ENCODE measurements around the gene ANO1.

ANO1 gene

DNA sequence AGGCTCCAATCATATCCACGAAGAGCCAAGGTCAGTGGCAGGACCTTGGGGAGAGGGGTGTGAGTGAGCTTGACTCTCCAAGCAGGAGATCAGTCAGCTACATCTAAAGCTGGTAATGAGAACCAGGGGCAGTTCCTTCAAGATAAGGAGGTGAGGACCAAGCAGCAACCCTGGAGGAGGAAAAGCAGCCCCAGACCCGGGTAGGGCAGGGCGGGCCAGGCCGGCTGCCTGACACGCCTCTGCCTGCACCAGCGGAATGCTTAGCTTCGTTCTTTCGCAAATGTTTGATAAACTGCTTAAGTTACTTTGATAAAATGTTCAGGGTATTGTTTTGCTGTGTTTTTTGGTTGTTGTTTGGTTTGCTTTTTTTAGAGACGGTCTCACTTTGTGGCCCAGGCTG is 106.3 kb downstream of the ANO1 start:
- no peak for TF ChIP-seq ESRRG (CRISPR knock-in tag; IDR thresholded peaks at IDR 0.05)
- no peak for TF ChIP-seq BACH2 (CRISPR knock-in tag; IDR thresholded peaks at IDR 0.05; ENCODE audit: borderline replicate concordance)
- no peak for TF ChIP-seq TOX (CRISPR knock-in tag; IDR thresholded peaks at IDR 0.05; ENCODE audit: borderline replicate concordance)
- TF ChIP-seq CSRNP3 (CRISPR knock-in tag; IDR thresholded peaks at IDR 0.05) = no peak
- no peak for TF ChIP-seq ZC3H10 (CRISPR knock-in tag; IDR thresholded peaks at IDR 0.05)
- TF ChIP-seq, protein P1, sequence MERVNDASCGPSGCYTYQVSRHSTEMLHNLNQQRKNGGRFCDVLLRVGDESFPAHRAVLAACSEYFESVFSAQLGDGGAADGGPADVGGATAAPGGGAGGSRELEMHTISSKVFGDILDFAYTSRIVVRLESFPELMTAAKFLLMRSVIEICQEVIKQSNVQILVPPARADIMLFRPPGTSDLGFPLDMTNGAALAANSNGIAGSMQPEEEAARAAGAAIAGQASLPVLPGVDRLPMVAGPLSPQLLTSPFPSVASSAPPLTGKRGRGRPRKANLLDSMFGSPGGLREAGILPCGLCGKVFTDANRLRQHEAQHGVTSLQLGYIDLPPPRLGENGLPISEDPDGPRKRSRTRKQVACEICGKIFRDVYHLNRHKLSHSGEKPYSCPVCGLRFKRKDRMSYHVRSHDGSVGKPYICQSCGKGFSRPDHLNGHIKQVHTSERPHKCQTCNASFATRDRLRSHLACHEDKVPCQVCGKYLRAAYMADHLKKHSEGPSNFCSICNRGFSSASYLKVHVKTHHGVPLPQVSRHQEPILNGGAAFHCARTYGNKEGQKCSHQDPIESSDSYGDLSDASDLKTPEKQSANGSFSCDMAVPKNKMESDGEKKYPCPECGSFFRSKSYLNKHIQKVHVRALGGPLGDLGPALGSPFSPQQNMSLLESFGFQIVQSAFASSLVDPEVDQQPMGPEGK (CRISPR knock-in tag; IDR thresholded peaks at IDR 0.05; ENCODE audit: borderline replicate concordance) = no peak
- TF ChIP-seq, protein P2, sequence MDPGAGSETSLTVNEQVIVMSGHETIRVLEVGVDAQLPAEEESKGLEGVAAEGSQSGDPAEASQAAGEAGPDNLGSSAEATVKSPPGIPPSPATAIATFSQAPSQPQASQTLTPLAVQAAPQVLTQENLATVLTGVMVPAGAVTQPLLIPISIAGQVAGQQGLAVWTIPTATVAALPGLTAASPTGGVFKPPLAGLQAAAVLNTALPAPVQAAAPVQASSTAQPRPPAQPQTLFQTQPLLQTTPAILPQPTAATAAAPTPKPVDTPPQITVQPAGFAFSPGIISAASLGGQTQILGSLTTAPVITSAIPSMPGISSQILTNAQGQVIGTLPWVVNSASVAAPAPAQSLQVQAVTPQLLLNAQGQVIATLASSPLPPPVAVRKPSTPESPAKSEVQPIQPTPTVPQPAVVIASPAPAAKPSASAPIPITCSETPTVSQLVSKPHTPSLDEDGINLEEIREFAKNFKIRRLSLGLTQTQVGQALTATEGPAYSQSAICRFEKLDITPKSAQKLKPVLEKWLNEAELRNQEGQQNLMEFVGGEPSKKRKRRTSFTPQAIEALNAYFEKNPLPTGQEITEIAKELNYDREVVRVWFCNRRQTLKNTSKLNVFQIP (CRISPR knock-in tag; IDR thresholded peaks at IDR 0.05; ENCODE audit: borderline replicate concordance, low read depth) = no peak
- TF ChIP-seq PPARA (CRISPR knock-in tag; IDR thresholded peaks at IDR 0.05; ENCODE audit: borderline replicate concordance) = no peak
- no peak for TF ChIP-seq ARNTL (CRISPR knock-in tag; IDR thresholded peaks at IDR 0.05; ENCODE audit: borderline replicate concordance, low read depth)
- ATAC-seq = no peak

GRCh38 chr11:70185348-70186055 is 107.4 kb downstream of the ANO1 start:
- no peak for ATAC-seq

GRCh38 chr11:70186420-70186819 is 108.3 kb downstream of the ANO1 start:
- ATAC-seq = no peak

More at GRCh38 chr11:70185348-70186055, 107.4 kb downstream of the ANO1 start:
- no peak for TF ChIP-seq TOX (CRISPR knock-in tag; IDR thresholded peaks at IDR 0.05; ENCODE audit: borderline replicate concordance)
- no peak for TF ChIP-seq RARB (CRISPR knock-in tag; IDR thresholded peaks at IDR 0.05)
- TF ChIP-seq, protein P3, sequence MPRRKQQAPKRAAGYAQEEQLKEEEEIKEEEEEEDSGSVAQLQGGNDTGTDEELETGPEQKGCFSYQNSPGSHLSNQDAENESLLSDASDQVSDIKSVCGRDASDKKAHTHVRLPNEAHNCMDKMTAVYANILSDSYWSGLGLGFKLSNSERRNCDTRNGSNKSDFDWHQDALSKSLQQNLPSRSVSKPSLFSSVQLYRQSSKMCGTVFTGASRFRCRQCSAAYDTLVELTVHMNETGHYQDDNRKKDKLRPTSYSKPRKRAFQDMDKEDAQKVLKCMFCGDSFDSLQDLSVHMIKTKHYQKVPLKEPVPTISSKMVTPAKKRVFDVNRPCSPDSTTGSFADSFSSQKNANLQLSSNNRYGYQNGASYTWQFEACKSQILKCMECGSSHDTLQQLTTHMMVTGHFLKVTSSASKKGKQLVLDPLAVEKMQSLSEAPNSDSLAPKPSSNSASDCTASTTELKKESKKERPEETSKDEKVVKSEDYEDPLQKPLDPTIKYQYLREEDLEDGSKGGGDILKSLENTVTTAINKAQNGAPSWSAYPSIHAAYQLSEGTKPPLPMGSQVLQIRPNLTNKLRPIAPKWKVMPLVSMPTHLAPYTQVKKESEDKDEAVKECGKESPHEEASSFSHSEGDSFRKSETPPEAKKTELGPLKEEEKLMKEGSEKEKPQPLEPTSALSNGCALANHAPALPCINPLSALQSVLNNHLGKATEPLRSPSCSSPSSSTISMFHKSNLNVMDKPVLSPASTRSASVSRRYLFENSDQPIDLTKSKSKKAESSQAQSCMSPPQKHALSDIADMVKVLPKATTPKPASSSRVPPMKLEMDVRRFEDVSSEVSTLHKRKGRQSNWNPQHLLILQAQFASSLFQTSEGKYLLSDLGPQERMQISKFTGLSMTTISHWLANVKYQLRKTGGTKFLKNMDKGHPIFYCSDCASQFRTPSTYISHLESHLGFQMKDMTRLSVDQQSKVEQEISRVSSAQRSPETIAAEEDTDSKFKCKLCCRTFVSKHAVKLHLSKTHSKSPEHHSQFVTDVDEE (CRISPR knock-in tag; IDR thresholded peaks at IDR 0.05) = no peak
- TF ChIP-seq OSR1 (CRISPR knock-in tag; IDR thresholded peaks at IDR 0.05) = no peak
- no peak for TF ChIP-seq ARNTL (CRISPR knock-in tag; IDR thresholded peaks at IDR 0.05; ENCODE audit: borderline replicate concordance, low read depth)
- no peak for TF ChIP-seq ISL1 (CRISPR knock-in tag; IDR thresholded peaks at IDR 0.05)
- TF ChIP-seq ZC3H10 (CRISPR knock-in tag; IDR thresholded peaks at IDR 0.05) = no peak
- no peak for TF ChIP-seq SNAI2 (CRISPR knock-in tag; IDR thresholded peaks at IDR 0.05)
- no peak for TF ChIP-seq PPARA (CRISPR knock-in tag; IDR thresholded peaks at IDR 0.05; ENCODE audit: borderline replicate concordance)

More at GRCh38 chr11:70186420-70186819, 108.3 kb downstream of the ANO1 start:
- TF ChIP-seq RARB (CRISPR knock-in tag; IDR thresholded peaks at IDR 0.05) = no peak
- no peak for TF ChIP-seq PPARA (CRISPR knock-in tag; IDR thresholded peaks at IDR 0.05; ENCODE audit: borderline replicate concordance)
- TF ChIP-seq ZNF8 (CRISPR knock-in tag; IDR thresholded peaks at IDR 0.05) = no peak
- no peak for TF ChIP-seq ZC3H10 (CRISPR knock-in tag; IDR thresholded peaks at IDR 0.05)
- no peak for TF ChIP-seq ZFP30 (CRISPR knock-in tag; IDR thresholded peaks at IDR 0.05)
- TF ChIP-seq ZNF70 (CRISPR knock-in tag; IDR thresholded peaks at IDR 0.05) = no peak
- TF ChIP-seq, protein P2 (CRISPR knock-in tag; IDR thresholded peaks at IDR 0.05; ENCODE audit: borderline replicate concordance, low read depth) = no peak

Measured in SK-N-SH treated with all-trans-retinoic acid at 6 μM for 48 hours (cell line).